Activated T-cell treated with anti-CD3 and anti-CD28 coated beads, Interleukin-2, amount 50 U/mL, for 72 hours (primary cell): ENCODE measurements around the gene ZZZ3. TPM values are rescaled to one million over a fixed set of nuclear protein-coding genes. Genes with fewer than 3 reads are reported as not detected.
"Not testable (repeated sequence)": the region's sequence is repeated elsewhere in the genome, so short reads cannot be mapped to it uniquely, and the experiment has no call there.

Source experiments
- ATAC-seq, 2 donors: fragments of 150-1000 bp; cut with Tn5 transposase; replicated peaks in 1 of 2; 2 replicates each; pipeline ENCODE4 v1.10.0; 2021; ENCODE audit warnings: moderate library complexity in 2 of 2, mild to moderate bottlenecking in 1 of 2
- DNase-seq, 2 donors: peaks; one replicate each; pipeline ENCODE4 v3.0.0; 2021 to 2022; ENCODE audit warnings: mixed read lengths in 1 of 2
- H3K27ac Mint-ChIP-seq: one replicate; pipeline ENCODE4 v1.8.0; 2022; ENCODE audit warnings: mild to moderate bottlenecking, moderate library complexity, mixed read lengths
- H3K27me3 Mint-ChIP-seq: one replicate; pipeline ENCODE4 v1.8.0; 2022; ENCODE audit warnings: low read depth, mixed read lengths
- H3K36me3 Mint-ChIP-seq, 2 donors: one replicate each; pipeline ENCODE4 v1.8.0; 2022; ENCODE audit warnings: mixed read lengths in 2 of 2, mild to moderate bottlenecking in 1 of 2; ENCODE audit not compliant: insufficient read depth in 2 of 2
- H3K4me1 Mint-ChIP-seq: one replicate; pipeline ENCODE4 v1.8.0; 2022; ENCODE audit warnings: low read depth, mixed read lengths
- H3K4me3 Mint-ChIP-seq, 2 donors: one replicate each; pipeline ENCODE4 v1.8.0; 2022; ENCODE audit warnings: mild to moderate bottlenecking in 2 of 2, mixed read lengths in 2 of 2, moderate library complexity in 2 of 2
- H3K9me3 Mint-ChIP-seq, 2 donors: one replicate each; pipeline ENCODE4 v1.8.0; 2022; ENCODE audit warnings: mixed read lengths in 2 of 2
- total RNA-seq, 2 donors: library from RNA; stranded (reverse); gene quantifications; one replicate each; pipeline ENCODE4 v1.2.3, GENCODE V29; 2022

ZZZ3 gene
- total RNA-seq, 2 donors from 2014 or later, result 36.6 to 49.5 TPM

DNA sequence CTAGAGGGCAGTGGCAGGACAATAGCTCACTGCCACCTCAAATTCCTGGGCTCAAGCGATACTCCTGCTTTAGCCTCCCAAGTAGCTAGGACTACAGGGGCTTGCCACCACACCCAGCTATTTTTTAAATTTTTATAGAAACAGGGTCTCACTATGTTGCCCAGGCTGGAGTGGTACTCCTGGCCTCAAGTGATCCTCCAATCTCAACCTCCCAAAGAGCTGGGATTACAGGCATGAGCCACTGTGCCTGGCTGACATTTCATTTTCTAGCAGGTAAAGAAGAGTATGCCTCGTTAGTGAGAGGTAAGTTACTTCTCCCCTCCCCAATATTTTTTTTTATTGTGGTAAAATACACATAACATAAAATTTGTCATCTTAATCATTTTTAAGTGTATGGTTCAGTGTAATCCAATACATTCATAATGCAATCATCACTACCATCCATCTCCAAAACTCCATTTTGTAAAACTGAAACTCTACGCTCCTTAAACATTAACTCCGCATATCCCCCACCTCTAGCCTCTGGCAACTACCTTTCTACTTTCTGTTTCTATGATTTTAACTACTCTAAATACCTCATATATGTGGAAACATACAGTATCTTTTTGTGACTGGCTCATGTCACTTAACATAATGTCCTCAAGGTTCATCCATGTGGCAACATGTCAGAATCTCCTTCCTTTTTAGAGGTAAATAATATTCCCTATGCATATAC, 22.4 kb downstream of the ZZZ3 start:
- Mint-ChIP-seq H3K4me3 (no peak overlapping the region), H3K4me1 (peaks cover 33% of the 10 kb centered on the region), H3K9me3 (peaks cover 0 to 2% of the 10 kb centered on the region in 2 donors), H3K36me3 (peaks cover 2 to 3% of the 10 kb centered on the region in 2 donors), H3K27ac (peak overlapping the region; percentile 24), H3K27me3 (no peaks in the 10 kb centered on the region)
- ATAC-seq (no peak), DNase-seq (no peak)

DNA sequence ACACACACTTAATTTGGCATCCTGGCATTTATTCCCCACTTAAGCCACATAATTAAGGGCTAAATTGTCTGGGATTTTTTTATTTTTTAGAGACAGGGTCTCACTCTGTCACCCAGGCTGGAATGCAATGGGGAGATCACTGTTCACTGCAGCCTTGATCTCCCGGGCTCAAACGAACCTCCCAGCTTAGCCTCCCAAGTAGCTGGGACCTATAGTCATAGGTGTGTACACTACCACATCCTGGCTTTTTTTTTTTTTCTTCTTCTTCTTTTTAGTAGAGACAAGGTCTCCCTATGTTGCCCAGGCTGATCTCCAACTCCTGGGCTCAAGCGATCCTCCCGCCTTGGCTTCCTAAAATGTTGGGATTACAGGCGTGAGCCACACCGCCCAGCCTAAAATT, 24.2 kb downstream of the ZZZ3 start:
- DNase-seq (no peak), ATAC-seq (no peak)
- Mint-ChIP-seq H3K9me3 (peaks cover 0 to 2% of the 10 kb centered on the region in 2 donors), H3K27me3 (no peaks in the 10 kb centered on the region), H3K36me3 (peaks cover 2 to 7% of the 10 kb centered on the region in 2 donors), H3K4me3 (no peak overlapping the region), H3K27ac (no peak overlapping the region), H3K4me1 (peaks cover 28% of the 10 kb centered on the region)

- H3K27ac Mint-ChIP-seq, result peak overlapping the region; percentile 92
- H3K4me3 Mint-ChIP-seq, result peak overlapping the region in 1 of 2 donors; percentile 66
- peaks cover 6 to 32% of the 10 kb centered on the region in 2 donors for H3K36me3 Mint-ChIP-seq
- DNase-seq, result no peak
- ATAC-seq, result peak; percentile 58 to 91
- peaks cover 34% of the 10 kb centered on the region for H3K4me1 Mint-ChIP-seq
- peaks cover 0 to 2% of the 10 kb centered on the region in 2 donors for H3K9me3 Mint-ChIP-seq
- H3K27me3 Mint-ChIP-seq, result no peaks in the 10 kb centered on the region
Observed at GRCh38 chr1:77655431-77655974, 27.0 kb downstream of the ZZZ3 start.

- no peak for ATAC-seq
- H3K27ac Mint-ChIP-seq, result peak overlapping the region; percentile 68
- H3K9me3 Mint-ChIP-seq, result peaks cover 6 to 7% of the 10 kb centered on the region in 2 donors
- H3K27me3 Mint-ChIP-seq, result no peaks in the 10 kb centered on the region
- peaks cover 15 to 53% of the 10 kb centered on the region in 2 donors for H3K36me3 Mint-ChIP-seq
- H3K4me3 Mint-ChIP-seq, result no peak overlapping the region
- no peak for DNase-seq
- peaks cover 34% of the 10 kb centered on the region for H3K4me1 Mint-ChIP-seq
Observed at GRCh38 chr1:77652970-77653516, 29.4 kb downstream of the ZZZ3 start.

DNA sequence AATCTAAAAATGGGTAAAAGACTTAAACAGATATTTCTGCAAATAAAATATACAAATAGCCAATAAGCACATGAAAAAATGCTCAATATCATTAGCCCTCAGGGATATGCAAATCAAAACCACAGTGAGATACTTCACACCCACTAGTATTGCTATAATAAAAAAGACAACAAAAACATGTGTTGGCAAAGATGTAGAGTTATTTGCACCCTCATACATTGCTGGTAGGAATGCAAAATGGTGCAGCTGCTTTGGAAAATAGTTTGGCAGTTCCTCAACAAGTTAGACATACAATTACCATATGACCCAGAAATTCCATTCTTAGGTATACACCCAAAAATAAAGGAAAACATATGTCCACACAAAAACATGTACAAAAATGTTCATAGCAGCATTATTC, 30.2 kb downstream of the ZZZ3 start:
- ATAC-seq (no peak), DNase-seq (no peak)
- Mint-ChIP-seq H3K27ac (peak overlapping the region; percentile 72), H3K36me3 (peaks cover 14 to 56% of the 10 kb centered on the region in 2 donors), H3K4me3 (no peak overlapping the region), H3K27me3 (no peaks in the 10 kb centered on the region), H3K9me3 (peaks cover 7 to 8% of the 10 kb centered on the region in 2 donors), H3K4me1 (peaks cover 34% of the 10 kb centered on the region)

DNA sequence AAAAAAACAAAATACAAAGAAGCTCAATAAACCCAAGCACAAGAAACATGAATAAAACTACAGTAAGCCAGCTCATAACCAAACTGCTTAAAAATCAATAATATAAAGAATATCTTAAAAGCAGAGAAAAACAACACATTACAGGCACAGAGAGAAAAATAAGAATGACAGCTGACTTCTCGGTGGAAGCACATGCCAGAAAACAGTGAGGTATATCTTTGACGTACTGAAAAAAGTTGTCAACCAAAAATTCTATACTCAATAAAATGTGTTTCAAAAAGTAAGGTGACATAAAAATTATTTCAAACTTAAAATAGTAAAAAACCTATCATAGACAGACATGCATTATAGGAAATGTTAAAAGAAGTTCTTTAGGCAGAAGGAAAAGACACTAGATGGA, 33.3 kb downstream of the ZZZ3 start:
- H3K27ac Mint-ChIP-seq, result no peak overlapping the region
- no peak for DNase-seq
- peaks cover 18 to 55% of the 10 kb centered on the region in 2 donors for H3K36me3 Mint-ChIP-seq
- no peak overlapping the region for H3K4me3 Mint-ChIP-seq
- ATAC-seq, result no peak
- H3K9me3 Mint-ChIP-seq, result peaks cover 5 to 8% of the 10 kb centered on the region in 2 donors
- peaks cover 18% of the 10 kb centered on the region for H3K4me1 Mint-ChIP-seq
- no peaks in the 10 kb centered on the region for H3K27me3 Mint-ChIP-seq

GRCh38 chr1:77646224-77646623, 36.2 kb downstream of the ZZZ3 start:
- not testable (repeated sequence) for ATAC-seq, H3K9me3 Mint-ChIP-seq, H3K4me3 Mint-ChIP-seq, H3K27me3 Mint-ChIP-seq, DNase-seq, H3K27ac Mint-ChIP-seq, H3K4me1 Mint-ChIP-seq
- peaks cover 14 to 36% of the 10 kb centered on the region in 2 donors for H3K36me3 Mint-ChIP-seq

DNA sequence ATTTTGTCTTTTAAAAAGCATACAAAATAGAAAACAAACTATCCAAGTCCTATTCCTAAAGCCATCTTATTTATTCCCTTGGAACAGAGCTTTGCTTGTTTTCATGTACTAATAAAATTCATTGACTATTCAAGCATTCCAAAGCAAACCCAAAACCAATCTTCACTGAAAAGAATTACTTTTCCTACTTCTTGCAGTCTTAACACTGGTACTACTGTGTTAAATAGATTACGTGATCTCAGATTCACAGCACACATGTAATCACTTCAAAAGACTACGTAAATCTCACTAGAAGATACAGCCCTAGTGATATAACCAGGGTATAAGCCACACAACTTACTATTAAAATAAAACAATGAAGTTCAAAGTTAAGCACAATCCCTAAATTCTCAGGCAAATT, 39.0 kb downstream of the ZZZ3 start:
- H3K4me1 Mint-ChIP-seq, result peaks cover 18% of the 10 kb centered on the region
- no peak overlapping the region for H3K27ac Mint-ChIP-seq
- H3K4me3 Mint-ChIP-seq, result no peak overlapping the region
- no peak for DNase-seq
- ATAC-seq, result no peak
- no peaks in the 10 kb centered on the region for H3K27me3 Mint-ChIP-seq
- peaks cover 8 to 15% of the 10 kb centered on the region in 2 donors for H3K36me3 Mint-ChIP-seq
- H3K9me3 Mint-ChIP-seq, result peaks cover 3 to 4% of the 10 kb centered on the region in 2 donors

GRCh38 chr1:77642941-77643340, 39.5 kb downstream of the ZZZ3 start:
- no peak for DNase-seq
- Mint-ChIP-seq H3K9me3 (peaks cover 0 to 2% of the 10 kb centered on the region in 2 donors), H3K36me3 (peaks cover 5 to 12% of the 10 kb centered on the region in 2 donors), H3K27me3 (no peaks in the 10 kb centered on the region), H3K4me1 (peaks cover 22% of the 10 kb centered on the region), H3K27ac (peak overlapping the region; percentile 38), H3K4me3 (no peak overlapping the region)
- no peak for ATAC-seq

DNA sequence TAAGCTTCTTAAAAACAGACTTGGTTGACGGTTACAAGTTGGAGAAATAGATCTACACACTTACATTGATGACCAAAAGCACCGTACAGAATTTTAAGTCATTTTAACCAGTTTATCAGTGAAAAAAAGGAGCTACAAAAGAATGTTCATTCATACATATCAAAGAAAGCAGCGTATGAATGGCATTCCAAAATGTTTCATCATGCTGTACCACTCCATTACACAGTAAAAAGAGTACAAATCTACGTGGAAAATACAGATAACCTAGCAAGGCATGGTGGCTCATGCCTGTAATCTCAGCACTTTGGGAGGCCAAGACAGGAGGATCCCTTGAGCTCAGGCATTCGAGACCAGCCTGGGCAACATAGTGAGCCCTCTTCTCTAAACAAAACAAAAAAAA, 40.3 kb downstream of the ZZZ3 start:
- peaks cover 5 to 9% of the 10 kb centered on the region in 2 donors for H3K36me3 Mint-ChIP-seq
- H3K4me3 Mint-ChIP-seq, result no peak overlapping the region
- no peaks in the 10 kb centered on the region for H3K9me3 Mint-ChIP-seq
- no peak overlapping the region for H3K27ac Mint-ChIP-seq
- no peaks in the 10 kb centered on the region for H3K27me3 Mint-ChIP-seq
- ATAC-seq (no peak), DNase-seq (no peak)
- peaks cover 23% of the 10 kb centered on the region for H3K4me1 Mint-ChIP-seq

DNA sequence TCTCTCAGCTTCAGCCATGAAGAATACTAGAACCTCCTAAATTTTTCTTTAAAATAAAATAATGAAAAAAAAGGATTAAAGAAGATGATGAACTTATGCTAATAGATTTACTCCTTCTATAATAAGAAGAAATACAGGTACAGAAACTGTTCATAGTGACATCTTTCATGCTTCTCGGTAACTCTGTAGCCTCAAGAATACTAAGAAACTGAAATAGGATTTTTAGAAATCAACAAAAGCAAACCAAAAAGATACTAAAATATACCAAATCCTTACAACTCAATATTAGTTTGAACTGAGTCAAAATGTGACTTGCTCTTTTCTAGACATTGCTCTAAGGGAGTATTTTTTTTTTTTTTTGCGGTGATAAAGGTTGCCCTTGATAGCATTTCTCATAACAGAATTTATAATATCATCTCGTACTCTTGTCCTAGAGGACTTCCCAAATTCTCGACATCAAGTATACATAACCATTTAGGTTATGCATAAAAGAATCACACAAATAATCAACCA, 42.8 kb downstream of the ZZZ3 start:
- Mint-ChIP-seq H3K4me1 (peaks cover 23% of the 10 kb centered on the region), H3K36me3 (peaks cover 0 to 8% of the 10 kb centered on the region in 2 donors), H3K27me3 (no peaks in the 10 kb centered on the region), H3K4me3 (no peak overlapping the region), H3K9me3 (no peaks in the 10 kb centered on the region), H3K27ac (no peak overlapping the region)
- ATAC-seq, result peak in 1 of 2 donors; percentile 51
- DNase-seq, result no peak

GRCh38 chr1:77639056-77639455, 43.4 kb downstream of the ZZZ3 start:
- H3K27me3 Mint-ChIP-seq, result no peaks in the 10 kb centered on the region
- ATAC-seq, result no peak
- H3K27ac Mint-ChIP-seq, result peak overlapping the region; percentile 78
- no peak for DNase-seq
- H3K36me3 Mint-ChIP-seq, result peaks cover 0 to 11% of the 10 kb centered on the region in 2 donors
- H3K4me3 Mint-ChIP-seq, result no peak overlapping the region
- H3K4me1 Mint-ChIP-seq, result peaks cover 23% of the 10 kb centered on the region
- H3K9me3 Mint-ChIP-seq, result no peaks in the 10 kb centered on the region

DNA sequence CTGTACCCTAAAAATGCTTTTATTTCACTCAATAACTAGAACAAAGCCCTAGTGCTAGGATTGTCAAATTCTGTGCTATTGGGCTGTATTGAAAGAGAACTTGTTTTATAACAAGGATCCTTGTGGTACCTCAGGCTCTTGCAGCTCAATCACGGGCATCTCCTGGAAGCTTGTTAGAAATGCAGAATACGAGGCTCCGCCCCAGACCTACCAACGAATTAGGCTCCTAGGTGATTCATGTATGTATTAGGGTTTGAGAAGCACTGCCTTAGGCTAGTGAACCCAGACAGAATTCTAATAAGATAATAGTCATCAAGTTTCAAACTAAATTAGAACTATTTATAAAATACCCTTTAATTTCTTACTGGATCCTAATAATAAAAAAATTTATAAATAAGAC, 45.6 kb downstream of the ZZZ3 start:
- H3K36me3 Mint-ChIP-seq, result peaks cover 4 to 18% of the 10 kb centered on the region in 2 donors
- DNase-seq (no peak), ATAC-seq (no peak)
- H3K27ac Mint-ChIP-seq, result no peak overlapping the region
- peaks cover 17% of the 10 kb centered on the region for H3K4me1 Mint-ChIP-seq
- no peak overlapping the region for H3K4me3 Mint-ChIP-seq
- no peaks in the 10 kb centered on the region for H3K9me3 Mint-ChIP-seq
- H3K27me3 Mint-ChIP-seq, result no peaks in the 10 kb centered on the region
